Left hindlimb (tissue), 1 donor: ENCODE results near the gene FERMT1.

Source experiments
- DNase-seq: peaks from one replicate; pipeline ENCODE4 v3.0.0-alpha.2; 2018

Gene FERMT1

GRCh38 chr20:6122873-6123648, at the start of gene FERMT1:
Gene FERMT1, minus strand, starts transcription at chr20:6123030. Its CDS starts 3,476 bp downstream, at chr20:6119554.
- peak; percentile 63 for DNase-seq

- DNase-seq: no peak
Measured at GRCh38 chr20:6169251-6169650, 46.4 kb upstream of the FERMT1 start.

- DNase-seq: no peak
Measured at GRCh38 chr20:6168204-6168603, 45.4 kb upstream of the FERMT1 start.

GRCh38 chr20:6165346-6165745, 42.5 kb upstream of the FERMT1 start:
- no peak for DNase-seq

GRCh38 chr20:6164421-6165341, 41.9 kb upstream of the FERMT1 start:
- DNase-seq: peak; percentile 70

GRCh38 chr20:6160736-6161135, 37.9 kb upstream of the FERMT1 start:
- DNase-seq: no peak

GRCh38 chr20:6157345-6157744, 34.5 kb upstream of the FERMT1 start:
- no peak for DNase-seq

- no peak for DNase-seq
Measured at GRCh38 chr20:6152777-6153176, 29.9 kb upstream of the FERMT1 start.

GRCh38 chr20:6148073-6148472, 25.2 kb upstream of the FERMT1 start:
- no peak for DNase-seq

GRCh38 chr20:6142348-6142993, 19.6 kb upstream of the FERMT1 start:
- no peak for DNase-seq

GRCh38 chr20:6140947-6141346, 18.1 kb upstream of the FERMT1 start:
- DNase-seq: no peak

GRCh38 chr20:6135347-6135746, 12.5 kb upstream of the FERMT1 start:
- no peak for DNase-seq

GRCh38 chr20:6134592-6134991, 11.8 kb upstream of the FERMT1 start:
- DNase-seq: no peak

- no peak for DNase-seq
Measured at GRCh38 chr20:6130045-6130444, 7.2 kb upstream of the FERMT1 start.

GRCh38 chr20:6127825-6128224, 5.0 kb upstream of the FERMT1 start:
- DNase-seq: no peak

GRCh38 chr20:6126846-6127245, 4.0 kb upstream of the FERMT1 start:
- no peak for DNase-seq

GRCh38 chr20:6123649-6124014, 802 bp upstream of the FERMT1 start:
- DNase-seq: no peak

- DNase-seq: no peak
Measured at GRCh38 chr20:6122111-6122872, 538 bp downstream of the FERMT1 start.

GRCh38 chr20:6121504-6121903, 1.3 kb downstream of the FERMT1 start:
- no peak for DNase-seq

GRCh38 chr20:6120491-6120988, 2.3 kb downstream of the FERMT1 start:
- DNase-seq: no peak

- DNase-seq: no peak
Measured at GRCh38 chr20:6116758-6117157, 6.1 kb downstream of the FERMT1 start.

GRCh38 chr20:6115221-6115895, 7.5 kb downstream of the FERMT1 start:
- DNase-seq: no peak
